Activated T-helper 1 cell treated with anti-CD3 and anti-CD28 coated beads, Interleukin-12 subunit alpha, Interleukin-12 subunit beta, Interleukin-2, Interleukin-4 antibody, amounts not matched to agents 30 ng/mL and 10 ng/mL and 1 ng/mL, durations not matched to agents 14 hours and 24 hours and 36 hours (primary cell): ENCODE data around the gene METRN. TPM values are rescaled to one million over a fixed set of nuclear protein-coding genes. Genes with fewer than 3 reads are reported as not detected.
"Not testable (repeated sequence)": the region's sequence is repeated elsewhere in the genome, so short reads cannot be mapped to it uniquely, and the experiment has no call there.

Source experiments
- DNase-seq: peaks from one replicate; pipeline ENCODE4 v3.0.0; 2021; ENCODE audit warnings: low spot score
- H3K27ac Mint-ChIP-seq: one replicate; pipeline ENCODE4 v1.8.0; 2021; ENCODE audit warnings: mild to moderate bottlenecking, mixed read lengths
- H3K27me3 Mint-ChIP-seq: one replicate; pipeline ENCODE4 v1.8.0; 2022; ENCODE audit warnings: mild to moderate bottlenecking, moderate library complexity, mixed read lengths; ENCODE audit not compliant: insufficient read depth
- H3K36me3 Mint-ChIP-seq: one replicate; pipeline ENCODE4 v1.8.0; 2021; ENCODE audit warnings: low read depth, mixed read lengths
- H3K4me1 Mint-ChIP-seq: one replicate; pipeline ENCODE4 v1.8.0; 2021; ENCODE audit warnings: low read depth, mixed read lengths
- H3K4me3 Mint-ChIP-seq: one replicate; pipeline ENCODE4 v1.8.0; 2021; ENCODE audit warnings: mild to moderate bottlenecking, moderate library complexity, mixed read lengths
- H3K9me3 Mint-ChIP-seq: one replicate; pipeline ENCODE4 v1.8.0; 2021; ENCODE audit warnings: mixed read lengths
- intact Hi-C: fragments of 100-400 bp; cut with micrococcal nuclease; formaldehyde crosslinking; loops from one replicate; pipeline ENCODE4 v1.15.1; 2024
- total RNA-seq: library from RNA; stranded (reverse); gene quantifications from 2 replicates; pipeline ENCODE4 v1.2.3, GENCODE V29; 2022

METRN gene
- total RNA-seq, 1 donor from 2014 or later = 21.8 TPM

DNA sequence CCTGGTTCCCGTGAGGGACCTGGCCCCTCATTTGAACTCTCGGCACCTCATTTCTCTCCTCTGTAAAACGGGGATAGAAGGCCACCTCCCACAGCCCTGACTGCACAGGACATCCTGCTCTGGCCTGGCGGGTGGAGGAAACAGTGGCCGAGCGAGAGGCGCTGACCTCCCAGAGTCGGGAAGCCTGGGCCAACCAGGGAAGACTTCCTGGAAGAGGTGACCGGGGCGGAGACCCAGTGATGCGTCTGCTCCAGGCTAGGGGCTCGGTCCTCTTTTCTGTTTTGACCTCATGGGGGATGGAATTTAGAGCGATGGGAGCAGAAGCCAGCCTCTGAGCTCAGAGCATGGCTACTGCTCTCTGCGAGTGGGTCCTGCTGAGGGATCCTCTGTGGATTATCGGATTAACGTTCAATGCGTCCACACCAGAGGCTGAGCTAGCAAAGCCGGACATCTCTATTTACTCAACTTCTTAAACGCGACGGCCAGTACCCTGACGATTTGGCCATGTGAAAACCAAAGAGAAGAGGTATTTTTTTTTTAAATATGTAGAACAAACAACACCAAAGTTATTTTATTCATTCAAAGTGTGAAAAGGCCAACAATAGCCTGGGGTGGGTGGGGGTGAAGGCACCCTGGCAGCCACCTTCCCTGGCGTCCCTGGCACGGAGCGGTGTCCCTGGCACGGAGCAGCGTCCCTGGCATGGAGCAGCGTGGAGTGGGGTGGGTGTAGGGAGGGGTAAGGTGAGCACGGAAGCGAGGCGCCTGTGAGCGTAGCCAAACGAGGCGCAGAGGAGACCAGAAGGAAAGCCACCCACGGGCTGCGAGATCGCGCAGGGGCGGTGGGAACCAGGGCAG, 36.5 kb downstream of the METRN start:
- H3K27ac Mint-ChIP-seq = no peak overlapping the region
- H3K4me3 Mint-ChIP-seq = no peak overlapping the region
- H3K27me3 Mint-ChIP-seq = peaks cover 5% of the 10 kb centered on the region
- H3K4me1 Mint-ChIP-seq = no peaks in the 10 kb centered on the region
- no peaks in the 10 kb centered on the region for H3K9me3 Mint-ChIP-seq
- no peak for DNase-seq
- no peaks in the 10 kb centered on the region for H3K36me3 Mint-ChIP-seq
- intact Hi-C loops = no loop called here

DNA sequence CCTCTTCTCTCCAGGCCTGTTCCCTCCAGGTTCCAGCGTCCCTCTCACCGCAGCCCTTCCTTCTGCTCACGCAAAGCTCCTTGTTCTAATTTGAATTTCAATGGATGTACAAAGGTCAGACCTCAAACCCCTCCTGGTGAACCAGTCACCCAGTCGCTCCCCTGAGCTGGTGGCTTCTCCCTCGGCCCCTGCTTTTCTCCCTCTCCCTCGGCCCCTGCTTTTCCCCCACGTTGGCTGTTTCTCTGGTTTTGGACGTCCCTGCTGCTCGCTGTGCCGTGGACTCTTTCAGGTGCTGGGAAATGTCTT, 37.0 kb downstream of the METRN start:
- intact Hi-C loops = no loop called here
- no peak overlapping the region for H3K27ac Mint-ChIP-seq
- H3K27me3 Mint-ChIP-seq = peaks cover 5% of the 10 kb centered on the region
- H3K4me3 Mint-ChIP-seq = no peak overlapping the region
- H3K36me3 Mint-ChIP-seq = no peaks in the 10 kb centered on the region
- no peak for DNase-seq
- H3K9me3 Mint-ChIP-seq = no peaks in the 10 kb centered on the region
- no peaks in the 10 kb centered on the region for H3K4me1 Mint-ChIP-seq

DNA sequence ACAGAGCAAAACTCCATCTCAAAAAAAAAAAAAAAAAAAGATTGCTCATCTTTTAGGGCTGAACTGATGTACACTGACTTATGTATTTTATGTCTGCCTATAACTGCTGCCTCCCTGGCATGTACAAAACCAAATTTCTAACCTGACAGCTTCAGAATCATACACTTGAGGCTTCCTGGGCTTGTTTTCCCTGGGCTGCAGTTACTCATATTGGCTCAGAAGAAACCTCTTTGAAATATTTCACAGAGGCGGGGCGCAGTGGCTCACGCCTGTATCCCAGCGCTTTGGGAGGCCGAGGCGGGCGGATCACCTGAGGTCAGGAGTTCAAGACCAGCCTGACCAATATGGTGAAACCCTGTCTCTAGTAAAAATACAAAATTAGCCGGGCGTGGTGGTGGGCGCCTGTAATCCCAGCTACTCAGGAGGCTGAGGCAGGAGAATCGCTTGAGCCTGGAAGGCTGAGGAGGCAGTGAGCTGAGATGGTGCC, 39.2 kb downstream of the METRN start:
- H3K9me3 Mint-ChIP-seq, H3K27me3 Mint-ChIP-seq, H3K4me3 Mint-ChIP-seq, H3K27ac Mint-ChIP-seq, H3K4me1 Mint-ChIP-seq, DNase-seq, H3K36me3 Mint-ChIP-seq, intact Hi-C loops: not testable (repeated sequence)

DNA sequence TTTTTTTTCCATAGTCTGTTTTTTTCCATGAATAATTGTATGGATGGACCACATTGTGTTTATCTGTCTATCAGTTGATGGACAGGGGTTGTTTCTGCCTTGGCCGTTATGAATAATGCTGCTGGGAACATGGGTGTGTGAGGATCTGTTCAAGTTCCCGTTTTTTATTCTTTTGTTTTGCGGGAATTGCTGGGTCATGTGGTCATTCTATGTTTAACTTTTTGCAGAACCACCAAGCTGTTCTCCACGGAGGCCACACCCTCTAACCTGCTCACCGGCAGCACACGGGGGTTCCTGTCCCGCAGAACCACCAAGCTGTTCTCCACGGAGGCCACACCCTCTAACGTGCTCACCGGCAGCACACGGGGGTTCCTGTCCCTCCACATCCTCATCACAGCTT, 39.7 kb downstream of the METRN start:
- Mint-ChIP-seq H3K36me3 (no peaks in the 10 kb centered on the region), H3K4me3 (no peak overlapping the region), H3K27ac (no peak overlapping the region), H3K9me3 (no peaks in the 10 kb centered on the region), H3K4me1 (no peaks in the 10 kb centered on the region), H3K27me3 (peaks cover 9% of the 10 kb centered on the region)
- intact Hi-C loops = no loop called here
- DNase-seq = no peak

DNA sequence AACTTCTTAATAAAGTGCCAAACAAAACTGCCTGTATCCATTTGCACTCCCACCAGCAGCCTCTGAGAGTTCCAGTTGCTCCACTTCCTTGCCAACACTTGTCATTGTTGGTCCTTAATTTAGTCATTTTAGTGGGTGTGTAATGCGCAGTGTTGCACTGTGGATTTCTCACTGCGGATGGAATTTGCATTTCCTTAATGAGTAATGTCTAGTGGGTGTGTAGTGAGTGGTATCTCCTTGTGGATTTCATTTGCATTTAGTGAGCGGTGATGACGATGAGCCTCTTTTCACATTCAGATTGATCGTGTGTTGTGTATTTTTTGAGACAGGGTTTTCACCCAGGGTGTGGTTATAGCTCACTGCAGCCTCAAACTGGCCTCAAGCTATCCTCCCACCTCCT, 41.5 kb downstream of the METRN start:
- Mint-ChIP-seq H3K4me3 (no peak overlapping the region), H3K4me1 (no peaks in the 10 kb centered on the region)
- intact Hi-C loops = no loop called here

DNA sequence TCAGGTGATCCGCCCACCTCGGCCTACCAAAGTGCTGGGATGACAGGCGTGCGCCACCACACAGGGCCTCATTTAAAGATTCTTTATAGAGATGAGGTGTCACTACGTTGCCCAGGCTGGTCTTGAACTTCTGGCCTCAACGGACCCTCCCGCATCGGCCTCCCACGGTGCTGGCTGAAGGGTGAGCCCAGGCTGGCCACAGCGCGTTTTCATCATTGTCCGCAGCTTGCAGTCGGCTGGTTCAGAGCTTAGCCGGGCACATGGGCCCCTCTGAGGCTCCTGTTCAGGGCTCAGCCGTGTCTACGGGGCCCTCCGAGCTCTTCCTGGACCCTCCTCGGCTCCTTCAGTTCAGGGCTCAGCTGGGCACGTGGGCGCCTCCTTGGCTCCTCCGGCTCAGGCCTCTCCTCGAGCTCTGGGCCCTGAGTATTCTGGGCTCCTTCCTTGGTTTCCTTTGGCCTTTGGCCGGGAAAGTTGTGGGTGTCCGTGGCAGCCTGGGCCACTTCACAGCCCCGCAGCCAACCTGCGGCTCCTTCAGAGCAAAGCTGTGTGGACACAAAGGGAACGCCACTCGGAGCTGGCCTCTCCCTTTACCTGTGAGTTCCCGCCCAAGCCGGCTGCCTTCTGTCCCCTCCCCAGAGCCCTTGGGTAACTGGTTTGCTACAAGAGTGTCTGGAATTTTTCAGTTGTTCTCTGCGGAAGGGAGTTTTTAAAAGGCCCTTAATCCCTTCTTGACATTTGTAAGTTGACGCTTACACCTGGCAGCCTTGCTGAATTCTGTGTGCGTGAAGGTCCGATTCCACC, 44.4 kb downstream of the METRN start:
- H3K4me1 Mint-ChIP-seq = no peaks in the 10 kb centered on the region
- H3K27me3 Mint-ChIP-seq = peaks cover 7% of the 10 kb centered on the region
- no peaks in the 10 kb centered on the region for H3K36me3 Mint-ChIP-seq
- no peak overlapping the region for H3K4me3 Mint-ChIP-seq
- intact Hi-C loops = no loop called here
- H3K27ac Mint-ChIP-seq = no peak overlapping the region
- H3K9me3 Mint-ChIP-seq = no peaks in the 10 kb centered on the region
- DNase-seq = no peak

More for the DNA sequence above, 41.5 kb downstream of the METRN start:
- H3K9me3 Mint-ChIP-seq = no peaks in the 10 kb centered on the region
- H3K36me3 Mint-ChIP-seq = no peaks in the 10 kb centered on the region
- no peak overlapping the region for H3K27ac Mint-ChIP-seq
- peaks cover 7% of the 10 kb centered on the region for H3K27me3 Mint-ChIP-seq
- DNase-seq = no peak

DNA sequence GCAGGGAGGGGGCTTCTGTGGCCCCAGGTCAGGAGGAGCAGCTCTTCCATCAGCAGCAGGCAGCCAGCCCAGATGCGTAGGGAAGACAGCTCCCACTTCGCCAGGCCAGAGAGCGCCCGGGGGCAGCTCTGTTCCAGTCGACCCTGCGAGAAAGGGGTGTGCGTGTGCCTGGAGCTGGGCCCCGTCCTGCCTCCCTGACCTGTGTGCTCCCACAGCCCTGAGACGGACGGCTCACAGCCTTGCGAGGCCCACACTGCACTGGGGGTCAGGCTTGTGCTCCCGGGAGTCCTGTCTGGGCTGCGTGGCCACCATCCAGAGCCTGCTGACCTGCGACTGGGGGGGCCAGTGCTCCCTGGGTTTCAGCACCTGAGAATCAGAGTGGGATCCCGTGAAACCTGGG, 45.1 kb downstream of the METRN start:
- H3K9me3 Mint-ChIP-seq = no peaks in the 10 kb centered on the region
- H3K4me3 Mint-ChIP-seq = no peak overlapping the region
- no peaks in the 10 kb centered on the region for H3K36me3 Mint-ChIP-seq
- intact Hi-C loops = no loop called here
- H3K27me3 Mint-ChIP-seq = peaks cover 7% of the 10 kb centered on the region
- no peak overlapping the region for H3K27ac Mint-ChIP-seq
- no peaks in the 10 kb centered on the region for H3K4me1 Mint-ChIP-seq
- no peak for DNase-seq

DNA sequence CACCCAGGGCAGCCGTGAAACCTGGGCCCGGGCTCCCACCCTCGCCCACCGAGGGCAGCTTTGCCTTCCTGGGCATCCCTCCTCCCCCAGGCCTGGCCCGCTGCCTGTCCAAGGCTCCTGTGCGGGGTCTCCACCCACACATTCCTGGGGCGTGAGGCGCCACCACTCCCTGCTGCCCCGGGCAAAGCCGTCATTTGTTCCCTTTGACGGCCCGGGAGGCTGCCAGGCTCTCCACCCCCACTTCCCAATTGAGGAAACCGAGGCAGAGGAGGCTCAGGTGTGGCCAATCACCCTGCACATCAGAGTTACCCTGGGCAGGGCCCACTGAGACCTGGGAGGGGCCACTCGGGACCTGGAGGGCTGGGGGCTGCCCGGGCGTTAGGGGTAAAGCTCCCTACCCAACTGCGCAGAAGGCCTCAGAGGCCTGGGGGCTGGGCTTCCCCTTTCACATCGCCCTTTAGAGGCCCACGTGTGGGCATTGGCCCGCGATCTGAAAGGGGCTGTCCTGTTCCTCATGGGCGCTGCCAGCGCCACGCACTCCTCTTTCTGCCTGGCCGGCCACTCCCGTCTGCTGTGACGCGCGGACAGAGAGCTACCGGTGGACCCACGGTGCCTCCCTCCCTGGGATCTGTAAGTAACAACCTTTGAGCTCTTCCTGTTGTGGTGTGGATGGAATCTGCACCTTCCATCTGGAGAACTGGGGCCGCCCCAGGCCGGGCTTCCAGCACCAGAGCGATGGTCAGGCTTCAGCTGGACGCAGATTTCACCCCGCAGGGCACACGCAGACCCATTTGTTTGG, 45.8 kb downstream of the METRN start, which contains the start of gene MSLN:
Gene MSLN (plus strand): TSS at position 190 of the 799 bp plus-strand sequence. CDS start 1,947 bp downstream, outside the sequence.
- no peaks in the 10 kb centered on the region for H3K9me3 Mint-ChIP-seq
- no peaks in the 10 kb centered on the region for H3K4me1 Mint-ChIP-seq
- intact Hi-C loops = no loop called here
- no peak within 1 kb of the TSS for H3K27ac Mint-ChIP-seq
- no peak for DNase-seq
- no peak within 1 kb of the TSS for H3K4me3 Mint-ChIP-seq
- no peaks in the 10 kb centered on the region for H3K36me3 Mint-ChIP-seq
- H3K27me3 Mint-ChIP-seq = peaks cover 7% of the 10 kb centered on the region

DNA sequence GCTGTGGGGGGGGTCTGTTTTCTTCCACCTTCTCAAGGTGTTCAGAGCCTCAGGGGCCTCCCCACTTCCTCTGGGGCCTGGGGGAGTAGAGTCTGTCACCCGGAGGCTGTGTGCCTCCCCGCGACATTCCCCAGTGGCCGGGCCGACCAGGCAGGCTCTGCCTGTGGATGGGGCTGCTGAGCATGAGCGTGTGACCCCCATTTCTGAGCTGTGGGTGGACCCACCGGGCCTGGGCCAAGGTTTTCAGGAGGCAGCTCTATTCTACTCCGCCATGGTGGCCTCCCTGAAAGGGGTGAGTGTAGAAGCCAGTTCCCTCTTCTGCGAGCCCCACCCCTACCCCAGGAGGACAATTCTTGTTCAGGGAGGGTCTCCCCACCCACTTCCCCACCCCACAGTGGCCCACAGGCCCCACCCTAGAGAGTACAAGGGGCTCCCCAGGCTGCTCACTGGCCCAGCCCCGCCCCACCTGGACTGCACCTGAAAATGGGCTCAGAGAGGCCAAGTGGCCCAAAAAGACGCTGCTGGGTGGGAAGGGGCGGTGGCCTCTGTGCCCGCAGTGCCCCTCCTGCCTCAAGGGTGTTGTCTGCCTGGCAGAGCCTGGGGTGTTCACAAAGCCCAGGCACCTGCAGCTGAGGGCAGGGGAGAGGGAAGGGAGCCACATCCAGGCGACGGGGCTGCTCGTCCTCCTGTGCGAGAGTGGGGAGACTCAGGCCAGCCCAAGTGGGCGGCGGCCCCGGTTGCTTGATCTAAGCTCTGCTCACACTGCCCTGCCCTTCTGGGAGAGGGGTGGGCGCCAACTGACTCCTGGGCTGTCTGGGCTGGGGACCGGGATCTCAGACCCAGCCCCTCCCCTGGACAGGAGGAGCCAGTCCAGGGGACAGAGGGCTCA, 47.0 kb downstream of the METRN start:
- H3K9me3 Mint-ChIP-seq = no peaks in the 10 kb centered on the region
- no peak overlapping the region for H3K27ac Mint-ChIP-seq
- H3K27me3 Mint-ChIP-seq = peaks cover 4% of the 10 kb centered on the region
- H3K4me1 Mint-ChIP-seq = no peaks in the 10 kb centered on the region
- DNase-seq = no peak
- no peak overlapping the region for H3K4me3 Mint-ChIP-seq
- intact Hi-C loops = no loop called here
- no peaks in the 10 kb centered on the region for H3K36me3 Mint-ChIP-seq

DNA sequence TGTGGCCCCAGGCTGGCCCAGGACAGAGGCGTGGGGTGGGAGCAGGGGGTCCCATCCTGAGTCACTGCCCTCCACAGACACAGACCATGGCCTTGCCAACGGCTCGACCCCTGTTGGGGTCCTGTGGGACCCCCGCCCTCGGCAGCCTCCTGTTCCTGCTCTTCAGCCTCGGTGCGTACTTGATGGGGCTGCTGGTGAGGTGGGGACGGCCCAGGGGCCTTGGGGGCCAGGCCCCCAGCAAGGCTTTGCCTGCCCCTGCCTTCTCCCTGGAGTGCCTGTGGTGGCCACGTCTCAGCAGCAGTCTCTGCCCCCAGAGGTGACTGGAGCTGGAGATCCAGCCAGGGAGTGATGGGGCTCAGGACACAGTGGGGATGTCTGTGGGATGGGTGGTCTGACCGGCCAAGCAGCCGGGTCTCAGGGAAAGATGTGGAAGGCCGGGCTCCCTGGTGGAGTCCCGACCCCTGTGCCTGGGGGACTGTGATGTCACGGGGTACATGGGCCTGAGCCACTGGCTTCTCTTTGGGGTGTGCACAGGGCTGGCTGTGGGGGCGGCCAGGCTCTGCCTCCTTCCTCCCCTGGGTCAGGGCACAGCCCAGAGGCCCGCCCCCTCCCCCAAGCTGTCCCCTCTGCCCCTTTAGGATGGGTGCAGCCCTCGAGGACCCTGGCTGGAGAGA, 47.8 kb downstream of the METRN start:
- intact Hi-C loops = no loop called here
- DNase-seq = no peak
- Mint-ChIP-seq H3K27ac (no peak overlapping the region), H3K36me3 (no peaks in the 10 kb centered on the region), H3K4me3 (no peak overlapping the region), H3K27me3 (peaks cover 2% of the 10 kb centered on the region), H3K9me3 (no peaks in the 10 kb centered on the region), H3K4me1 (no peaks in the 10 kb centered on the region)

DNA sequence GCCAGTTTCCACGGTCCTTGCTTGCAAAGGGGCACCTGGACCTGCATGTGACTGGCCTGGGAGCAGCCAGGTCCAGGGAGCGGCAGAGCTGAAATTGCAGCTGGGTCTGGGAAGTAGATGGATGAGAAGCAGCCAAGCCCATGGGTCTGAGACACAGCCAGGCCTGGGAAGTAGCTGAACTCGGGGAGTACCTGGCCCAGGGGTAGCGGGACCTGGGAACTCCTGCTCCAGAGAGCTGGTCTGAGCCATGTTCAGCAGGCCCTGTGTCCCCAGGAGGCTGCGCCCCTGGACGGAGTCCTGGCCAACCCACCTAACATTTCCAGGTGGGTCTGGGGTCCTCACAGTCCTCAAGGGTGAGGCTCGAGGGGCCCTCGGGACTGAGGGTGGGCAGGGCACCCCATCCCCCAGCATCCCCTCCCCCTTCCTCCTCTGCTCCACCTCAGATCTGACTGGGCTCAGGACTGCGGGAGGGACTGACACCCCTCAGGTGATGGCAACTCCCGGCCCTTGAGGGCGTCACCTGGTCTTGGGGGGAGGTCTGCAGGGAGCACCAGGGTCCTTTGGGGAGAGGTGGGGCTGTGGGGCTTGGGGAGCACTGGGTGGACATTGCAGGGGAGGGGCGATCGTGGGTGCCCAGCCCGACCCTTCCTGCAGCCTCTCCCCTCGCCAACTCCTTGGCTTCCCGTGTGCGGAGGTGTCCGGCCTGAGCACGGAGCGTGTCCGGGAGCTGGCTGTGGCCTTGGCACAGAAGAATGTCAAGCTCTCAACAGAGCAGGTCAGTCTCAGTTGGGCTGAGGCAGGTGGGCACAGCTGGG, 48.7 kb downstream of the METRN start:
- Mint-ChIP-seq H3K4me3 (no peak overlapping the region), H3K36me3 (no peaks in the 10 kb centered on the region), H3K9me3 (no peaks in the 10 kb centered on the region), H3K27me3 (no peaks in the 10 kb centered on the region), H3K4me1 (no peaks in the 10 kb centered on the region), H3K27ac (no peak overlapping the region)
- intact Hi-C loops = no loop called here
- no peak for DNase-seq
